ENCODE results near the gene GNAL. TPM values are rescaled to one million over a fixed set of nuclear protein-coding genes. Genes with fewer than 3 reads are reported as not detected.
A peak's percentile ranks its signal among the peaks of the same experiment; 100 is the strongest.

GNAL gene
- total RNA-seq, 4 donors from 2014 or later, result 13.5 to 24.6 (median 19.9) TPM

- no peaks in the 10 kb centered on the region for H3K9me3 ChIP-seq
- H3K27me3 ChIP-seq, result no peaks in the 10 kb centered on the region
- H3K4me3 ChIP-seq, result no peak overlapping the region
- 50% methylated on average over 2 of the region's 4 CpGs; no CpG with 5 or more reads in 1 of the 2 donors for WGBS, 2 donors (ENCODE audit: low coverage in 1 of 2)
- no peak for ATAC-seq
- TF ChIP-seq POLR2AphosphoS5 (IDR thresholded peaks at IDR 0.05) (no peak), POLR2A (IDR thresholded peaks at IDR 0.05) (no peak), CTCF (IDR thresholded peaks at IDR 0.05) (no peak), EP300 (IDR thresholded peaks at IDR 0.05) (no peak)
- peaks cover 0 to 30% (median 0%) of the 10 kb centered on the region in 3 donors for H3K4me1 ChIP-seq
- H3K27ac ChIP-seq, result peak overlapping the region in 1 of 4 donors; percentile 34
- H3K36me3 ChIP-seq, result peaks cover 0 to 8% of the 10 kb centered on the region in 2 donors
These were observed 170.9 kb downstream of the GNAL start for GRCh38 chr18:11859903-11860407.

DNA sequence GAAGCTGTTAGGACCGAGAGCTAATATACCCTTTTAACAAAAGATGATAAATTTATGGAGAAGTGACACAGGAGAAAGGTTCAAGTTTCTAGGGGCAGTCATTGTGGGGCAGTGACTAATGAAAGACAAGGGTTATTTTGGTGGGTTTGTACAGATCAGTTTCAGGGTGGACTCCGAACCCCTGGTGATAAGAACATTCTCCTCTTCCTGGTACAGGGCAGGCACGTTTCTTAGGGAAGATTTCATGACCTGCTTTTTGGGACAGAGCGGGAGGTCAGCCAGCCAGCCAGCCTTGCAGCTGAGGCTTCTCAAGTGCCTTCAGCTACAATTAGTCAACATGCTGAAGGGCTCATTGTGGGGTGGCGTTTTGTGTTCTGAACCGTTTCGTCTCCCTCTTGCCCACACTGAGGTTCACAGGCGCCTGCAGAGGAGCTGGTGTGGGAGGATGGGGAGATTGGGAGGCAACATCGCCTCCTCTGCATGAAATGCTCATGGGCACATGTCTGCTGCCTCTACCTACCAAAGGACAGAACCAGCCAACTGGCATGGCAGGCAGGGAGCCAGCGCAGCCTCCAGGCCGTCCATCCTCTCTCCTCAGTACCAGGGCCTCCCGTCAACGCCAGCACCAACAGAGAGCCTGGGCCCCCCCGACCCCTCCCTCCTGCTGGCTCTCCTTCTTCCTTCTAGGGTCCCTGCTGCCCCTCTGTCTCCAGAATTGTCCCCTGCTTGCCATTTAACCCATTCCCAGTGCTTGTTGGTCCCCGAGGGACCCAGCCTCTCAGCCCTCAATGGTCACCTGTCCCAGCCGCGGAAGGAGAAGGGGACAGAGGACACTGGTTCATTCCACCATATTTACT is 171.8 kb downstream of the GNAL start:
- Histone ChIP-seq H3K4me3 (no peak overlapping the region), H3K4me1 (peaks cover 0 to 26% (median 0%) of the 10 kb centered on the region in 3 donors), H3K27ac (no peak overlapping the region), H3K9me3 (no peaks in the 10 kb centered on the region), H3K27me3 (no peaks in the 10 kb centered on the region), H3K36me3 (peaks cover 0 to 4% of the 10 kb centered on the region in 2 donors)
- ATAC-seq, result no peak
- TF ChIP-seq EP300 (IDR thresholded peaks at IDR 0.05) (no peak), POLR2AphosphoS5 (IDR thresholded peaks at IDR 0.05) (no peak), POLR2A (IDR thresholded peaks at IDR 0.05) (no peak), CTCF (IDR thresholded peaks at IDR 0.05) (no peak)
- WGBS, 2 donors (ENCODE audit: low coverage in 1 of 2), result 52 to 74% methylated on average over 3 of the region's 17 CpGs

DNA sequence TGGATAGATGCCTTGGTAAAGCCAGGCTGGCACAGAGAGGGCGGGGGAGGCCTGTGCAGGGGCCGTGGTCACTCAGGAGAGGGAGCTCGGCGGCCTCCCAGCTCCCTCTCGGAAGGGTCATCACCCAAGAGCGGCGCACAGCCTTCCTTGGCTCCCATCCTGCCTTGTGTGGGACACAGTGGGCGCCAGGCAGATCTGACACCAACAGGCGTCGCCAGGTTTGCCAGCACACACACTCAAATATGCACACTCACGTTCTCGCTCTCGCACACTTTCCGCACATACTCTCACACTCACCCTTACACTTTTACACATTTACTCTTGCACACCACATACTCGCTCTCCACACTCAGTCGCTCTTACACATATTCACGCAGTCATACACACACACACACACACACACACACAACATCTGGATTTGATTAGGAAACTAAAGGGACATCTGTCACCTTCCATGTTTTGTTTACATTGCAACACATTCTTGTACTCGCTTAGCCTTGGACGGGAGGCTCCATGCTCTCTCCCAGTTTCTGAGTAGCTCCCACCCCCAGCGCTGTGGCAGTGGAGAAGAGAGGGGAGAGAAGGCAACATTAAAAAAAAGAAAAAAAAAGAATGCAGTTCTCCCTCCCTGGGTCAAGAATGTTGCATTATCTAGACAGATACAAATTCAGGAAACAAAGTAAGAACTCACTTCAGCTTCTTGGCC is 172.7 kb downstream of the GNAL start:
- H3K4me1 ChIP-seq, result peaks cover 0 to 17% (median 0%) of the 10 kb centered on the region in 3 donors
- whole genome bisulfite sequencing, 2 donors (ENCODE audit: low coverage in 1 of 2), result 70 to 74% methylated on average over 7 to 13 of the region's 20 CpGs
- H3K4me3 ChIP-seq, result no peak overlapping the region
- peaks cover 0 to 4% of the 10 kb centered on the region in 2 donors for H3K36me3 ChIP-seq
- H3K9me3 ChIP-seq, result no peaks in the 10 kb centered on the region
- TF ChIP-seq EP300 (IDR thresholded peaks at IDR 0.05) (no peak), POLR2A (IDR thresholded peaks at IDR 0.05) (no peak), POLR2AphosphoS5 (IDR thresholded peaks at IDR 0.05) (no peak), CTCF (IDR thresholded peaks at IDR 0.05) (no peak)
- no peak overlapping the region for H3K27ac ChIP-seq
- no peak for ATAC-seq
- no peaks in the 10 kb centered on the region for H3K27me3 ChIP-seq

DNA sequence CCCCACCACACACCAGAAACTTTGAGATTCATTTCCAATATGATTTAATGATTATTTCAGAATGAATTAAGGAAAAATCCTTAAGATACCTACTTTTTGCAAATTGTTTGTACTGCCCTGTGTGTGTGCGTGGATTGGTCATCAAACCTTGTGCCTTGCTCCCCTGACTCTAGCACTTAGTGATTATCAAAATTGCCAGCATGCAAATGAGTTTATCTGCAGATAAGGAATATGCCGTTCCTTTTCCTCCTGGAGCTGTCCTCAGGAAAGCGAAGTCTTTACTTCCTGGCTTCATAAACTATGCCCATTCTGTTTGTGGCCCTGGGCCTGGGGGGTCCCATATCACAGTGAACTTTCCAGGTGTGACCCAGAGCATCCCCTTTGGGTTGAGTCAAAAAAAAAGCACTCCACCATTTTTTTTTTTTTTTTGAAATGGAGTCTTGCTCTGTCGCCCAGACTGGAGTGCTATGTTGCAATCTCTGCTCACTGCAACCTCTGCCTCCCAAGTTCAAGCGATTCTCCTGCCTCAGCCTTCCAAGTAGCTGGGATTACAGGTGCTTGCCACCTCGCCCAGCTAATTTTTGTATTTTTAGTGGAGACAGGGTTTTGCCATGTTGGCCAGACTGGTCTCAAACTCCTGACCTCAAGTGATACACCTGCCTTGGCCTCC is 173.5 kb downstream of the GNAL start:
- WGBS, 2 donors (ENCODE audit: low coverage in 1 of 2), result 76 to 77% methylated on average over 4 to 5 of the region's 6 CpGs
- no peaks in the 10 kb centered on the region for H3K9me3 ChIP-seq
- no peak overlapping the region for H3K4me3 ChIP-seq
- H3K27me3 ChIP-seq, result no peaks in the 10 kb centered on the region
- H3K36me3 ChIP-seq, result peaks cover 0 to 4% of the 10 kb centered on the region in 2 donors
- TF ChIP-seq EP300 (IDR thresholded peaks at IDR 0.05) (no peak), CTCF (IDR thresholded peaks at IDR 0.05) (no peak), POLR2A (IDR thresholded peaks at IDR 0.05) (no peak), POLR2AphosphoS5 (IDR thresholded peaks at IDR 0.05) (no peak)
- H3K27ac ChIP-seq, result no peak overlapping the region
- peaks cover 0 to 9% (median 0%) of the 10 kb centered on the region in 3 donors for H3K4me1 ChIP-seq
- ATAC-seq, result no peak
